OCI-LY1 (cell line): ENCODE results near the gene MYLK2.
"Not testable (repeated sequence)": the region's sequence is repeated elsewhere in the genome, so short reads cannot be mapped to it uniquely, and the experiment has no call there.

Experiments
- EZH2 ChIP-seq: fragments of 200-600 bp; sonication (generic), shearing (Covaris generic); IDR thresholded peaks from 2 replicates; pipeline ENCODE4 v1.8.0; 2017; ENCODE audit warnings: borderline replicate concordance, mixed run types, mild to moderate bottlenecking, antibody characterized with exemption, low read length, moderate library complexity, mixed read lengths
- TF ChIP-seq, protein P1 (sequence below): fragments of 200-600 bp; sonication (generic), shearing (Covaris generic); IDR thresholded peaks from 2 replicates; pipeline ENCODE4 v1.5.1; 2017; ENCODE audit warnings: mild to moderate bottlenecking, antibody characterized with exemption, low read length, moderate library complexity, mixed read lengths

DNA sequence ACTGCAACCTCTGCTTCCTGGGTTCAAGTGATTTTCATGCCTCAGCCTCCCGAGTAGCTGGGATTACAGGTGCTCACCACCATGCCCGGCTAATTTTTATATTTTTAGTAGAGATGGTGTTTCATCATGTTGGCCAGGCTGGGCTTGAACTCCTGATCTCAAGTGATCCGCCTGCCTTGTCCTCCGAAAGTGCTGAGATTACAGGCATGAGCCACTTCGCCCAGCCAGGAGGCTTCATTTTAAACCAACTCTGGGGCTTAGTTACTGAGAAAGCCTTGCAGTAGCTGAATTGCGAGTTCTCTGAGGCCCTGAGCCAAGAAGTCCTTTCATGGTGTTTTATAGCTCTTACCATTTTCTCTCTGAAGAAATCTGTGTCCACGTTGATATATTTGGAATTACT, 5.0 kb upstream of the MYLK2 start:
- TF ChIP-seq, protein P1, sequence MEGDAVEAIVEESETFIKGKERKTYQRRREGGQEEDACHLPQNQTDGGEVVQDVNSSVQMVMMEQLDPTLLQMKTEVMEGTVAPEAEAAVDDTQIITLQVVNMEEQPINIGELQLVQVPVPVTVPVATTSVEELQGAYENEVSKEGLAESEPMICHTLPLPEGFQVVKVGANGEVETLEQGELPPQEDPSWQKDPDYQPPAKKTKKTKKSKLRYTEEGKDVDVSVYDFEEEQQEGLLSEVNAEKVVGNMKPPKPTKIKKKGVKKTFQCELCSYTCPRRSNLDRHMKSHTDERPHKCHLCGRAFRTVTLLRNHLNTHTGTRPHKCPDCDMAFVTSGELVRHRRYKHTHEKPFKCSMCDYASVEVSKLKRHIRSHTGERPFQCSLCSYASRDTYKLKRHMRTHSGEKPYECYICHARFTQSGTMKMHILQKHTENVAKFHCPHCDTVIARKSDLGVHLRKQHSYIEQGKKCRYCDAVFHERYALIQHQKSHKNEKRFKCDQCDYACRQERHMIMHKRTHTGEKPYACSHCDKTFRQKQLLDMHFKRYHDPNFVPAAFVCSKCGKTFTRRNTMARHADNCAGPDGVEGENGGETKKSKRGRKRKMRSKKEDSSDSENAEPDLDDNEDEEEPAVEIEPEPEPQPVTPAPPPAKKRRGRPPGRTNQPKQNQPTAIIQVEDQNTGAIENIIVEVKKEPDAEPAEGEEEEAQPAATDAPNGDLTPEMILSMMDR = not testable (repeated sequence)
- not testable (repeated sequence) for TF ChIP-seq EZH2
